DND-41 (cell line): Measurements from ENCODE around the gene NONO.

Source experiments
- ATAC-seq: fragments of 200-7000 bp; cut with Tn5 transposase; 3 replicates; pipeline ENCODE4 v1.9.1; 2021; ENCODE audit warnings: low read depth; ENCODE audit not compliant: insufficient read depth
- DNase-seq: peaks from one replicate; pipeline ENCODE4 v3.0.0-alpha.2; 2020
- H2AFZ ChIP-seq: 2 replicates; pipeline ENCODE4 v1.6.0; 2012; ENCODE audit warnings: low read depth, low read length
- H3K27ac ChIP-seq: 2 replicates; pipeline ENCODE4 v1.5.1; 2012; ENCODE audit warnings: low read length, inconsistent platforms
- H3K27me3 ChIP-seq: fragments of 200-600 bp; sonication (generic); 2 replicates; pipeline ENCODE4 v1.6.0; 2012; ENCODE audit warnings: low read length, mild to moderate bottlenecking, inconsistent platforms; ENCODE audit not compliant: insufficient read depth, poor library complexity
- H3K36me3 ChIP-seq: 2 replicates; pipeline ENCODE4 v1.5.1; 2012; ENCODE audit warnings: low read length, inconsistent platforms; ENCODE audit not compliant: insufficient read depth
- H3K4me1 ChIP-seq: 2 replicates; pipeline ENCODE4 v1.5.1; 2012; ENCODE audit warnings: mild to moderate bottlenecking, low read length; ENCODE audit not compliant: insufficient read depth
- H3K4me2 ChIP-seq: 2 replicates; pipeline ENCODE4 v1.6.0; 2012; ENCODE audit warnings: mild to moderate bottlenecking, moderate library complexity, low read length, inconsistent platforms; ENCODE audit not compliant: insufficient read depth
- H3K4me3 ChIP-seq, 2 experiments: fragments of 200-600 bp in 1 of 2; shearing (Covaris generic) in 1 of 2; 2 replicates each; pipeline ENCODE4 v1.5.1; 2012 to 2016; ENCODE audit warnings: inconsistent platforms in 2 of 2, low read length in 2 of 2, mild to moderate bottlenecking in 2 of 2, low read depth in 1 of 2, moderate library complexity in 1 of 2
- H3K79me2 ChIP-seq: 2 replicates; pipeline ENCODE4 v1.6.0; 2012; ENCODE audit warnings: low read length, inconsistent platforms; ENCODE audit not compliant: insufficient read depth
- H3K9ac ChIP-seq: 2 replicates; pipeline ENCODE4 v1.6.0; 2012; ENCODE audit warnings: low read depth, mild to moderate bottlenecking, inconsistent platforms, low read length, moderate library complexity
- H3K9me3 ChIP-seq: 2 replicates; pipeline ENCODE4 v1.5.1; 2012; ENCODE audit warnings: low read length, moderate library complexity, mild to moderate bottlenecking, inconsistent platforms; ENCODE audit not compliant: insufficient read depth, severe bottlenecking
- H4K20me1 ChIP-seq: 2 replicates; pipeline ENCODE4 v1.6.0; 2012; ENCODE audit warnings: low read length; ENCODE audit not compliant: insufficient read depth
- CTCF ChIP-seq: IDR thresholded peaks from 2 replicates; pipeline ENCODE4 v1.5.1; 2012; ENCODE audit warnings: borderline replicate concordance, low read length, moderate library complexity, mild to moderate bottlenecking; ENCODE audit not compliant: poor library complexity, severe bottlenecking; ENCODE audit errors: extremely low read depth
- EZH2 ChIP-seq: IDR thresholded peaks from 3 replicates; pipeline ENCODE4 v1.6.1; 2012; ENCODE audit warnings: borderline replicate concordance, low read depth, mild to moderate bottlenecking, moderate library complexity, low read length, inconsistent platforms; ENCODE audit not compliant: severe bottlenecking

NONO gene

DNA sequence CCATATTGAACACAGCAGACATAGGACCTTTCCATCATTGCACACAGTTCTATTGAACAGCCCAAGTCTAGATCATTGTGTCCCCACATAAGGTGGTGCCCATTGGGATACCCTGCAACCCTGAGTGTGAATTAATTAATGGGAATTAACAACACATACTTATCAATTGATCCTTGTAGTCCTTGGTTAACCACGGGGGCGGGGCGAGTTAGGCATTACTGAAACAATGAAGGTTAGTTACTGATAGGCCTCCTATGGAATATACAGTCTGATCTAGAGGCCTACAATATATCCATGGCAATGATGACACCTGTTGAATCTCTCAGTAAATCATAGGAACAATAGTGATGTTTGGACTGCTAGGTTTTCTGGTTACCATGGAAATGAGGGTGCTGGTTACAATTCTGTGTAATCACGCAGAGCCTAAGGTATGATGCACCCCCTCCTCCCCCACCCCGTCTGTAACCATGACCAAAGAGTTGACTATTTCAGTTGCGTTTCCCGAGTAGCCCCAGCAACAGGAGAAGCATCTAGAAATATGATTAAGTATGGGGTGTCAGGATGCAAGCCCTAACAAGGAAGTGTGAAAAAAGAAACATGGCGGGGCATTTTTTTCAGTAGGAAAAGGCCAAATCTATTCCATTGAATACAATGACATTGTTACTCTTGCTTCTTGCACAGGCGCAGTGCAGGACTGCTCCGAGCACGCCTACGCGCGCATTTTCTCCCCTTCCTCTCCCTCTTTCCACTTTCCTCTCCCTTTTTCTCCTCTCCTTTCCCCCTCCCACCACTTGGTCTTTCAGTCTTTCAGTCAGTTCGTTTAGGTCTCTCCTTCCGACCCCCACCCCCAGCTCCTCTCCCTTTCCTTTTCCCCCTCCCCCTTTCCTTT is 677 bp upstream of the NONO start:
- no peak for TF ChIP-seq EZH2
- no peak for TF ChIP-seq CTCF
- Histone ChIP-seq H3K4me2 (peak overlapping the region; percentile 60), H3K27me3 (no peaks in the 10 kb centered on the region), H3K9me3 (no peaks in the 10 kb centered on the region), H3K79me2 (peaks cover 44% of the 10 kb centered on the region), H3K9ac (peak overlapping the region; percentile 58), H3K4me1 (peaks cover 40% of the 10 kb centered on the region), H4K20me1 (peaks cover 33% of the 10 kb centered on the region), H2AFZ (peak overlapping the region; percentile 85), H3K4me3 (peak overlapping the region in 1 of 2 experiments; percentile 51; a peak in 2 of 4 replicates), H3K36me3 (peaks cover 29% of the 10 kb centered on the region), H3K27ac (peak overlapping the region; percentile 96)
- peak; percentile 63 for ATAC-seq
- no peak for DNase-seq

DNA sequence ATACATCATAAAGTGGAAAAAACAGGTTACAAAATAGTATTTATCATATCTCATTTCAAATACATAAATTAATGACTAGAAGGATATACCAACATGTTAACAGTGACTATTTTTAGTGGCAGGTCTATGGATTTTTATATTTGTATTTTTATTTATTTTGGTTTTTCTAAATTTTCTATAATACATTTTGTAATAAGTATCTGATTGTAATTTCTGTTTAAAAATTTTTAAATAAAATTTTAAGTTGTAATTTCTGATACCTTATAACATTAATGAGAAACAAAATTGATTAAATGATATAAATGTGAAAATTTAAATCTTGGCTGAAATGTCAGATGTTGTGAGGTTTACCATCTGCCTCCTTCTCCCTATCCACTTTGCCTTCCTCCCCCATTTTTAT is 2.5 kb downstream of the NONO start:
- TF ChIP-seq EZH2, result no peak
- no peak for TF ChIP-seq CTCF
- ATAC-seq (no peak), DNase-seq (no peak)
- H3K9me3 ChIP-seq, result no peaks in the 10 kb centered on the region
- peaks cover 54% of the 10 kb centered on the region for H3K36me3 ChIP-seq
- H4K20me1 ChIP-seq, result peaks cover 52% of the 10 kb centered on the region
- H3K4me1 ChIP-seq, result peaks cover 52% of the 10 kb centered on the region
- no peak overlapping the region for H3K27ac ChIP-seq
- peak overlapping the region; percentile 90 for H3K9ac ChIP-seq
- H2AFZ ChIP-seq, result no peak overlapping the region
- H3K4me2 ChIP-seq, result peak overlapping the region; percentile 69
- H3K4me3 ChIP-seq, result peak overlapping the region; percentile 89 to 97; a peak in 3 of 4 replicates
- H3K27me3 ChIP-seq, result no peaks in the 10 kb centered on the region
- peaks cover 75% of the 10 kb centered on the region for H3K79me2 ChIP-seq

- Histone ChIP-seq H3K79me2 (peaks cover 77% of the 10 kb centered on the region), H4K20me1 (peaks cover 50% of the 10 kb centered on the region), H3K9me3 (no peaks in the 10 kb centered on the region), H3K36me3 (peaks cover 86% of the 10 kb centered on the region), H2AFZ (no peak overlapping the region), H3K27ac (no peak overlapping the region), H3K4me2 (peak overlapping the region; percentile 17; the same call in 1 of the 2 replicates), H3K4me1 (peaks cover 25% of the 10 kb centered on the region), H3K9ac (no peak overlapping the region), H3K27me3 (no peaks in the 10 kb centered on the region), H3K4me3 (no peak overlapping the region)
- TF ChIP-seq CTCF (no peak), EZH2 (no peak)
- ATAC-seq (no peak), DNase-seq (no peak)
Observed at GRCh38 chrX:71291381-71291780, 7.9 kb downstream of the NONO start.
